Naive thymus-derived CD4-positive, alpha-beta T cell (primary cell): ENCODE measurements around the gene PSMB7. TPM values are rescaled to one million over a fixed set of nuclear protein-coding genes. Genes with fewer than 3 reads are reported as not detected.
A peak's percentile ranks its signal among the peaks of the same experiment; 100 is the strongest.
"Not testable (repeated sequence)": the region's sequence is repeated elsewhere in the genome, so short reads cannot be mapped to it uniquely, and the experiment has no call there.

Experiments
- ATAC-seq: fragments of 150-1000 bp; cut with Tn5 transposase; 2 replicates; pipeline ENCODE4 v1.10.0; 2021; ENCODE audit warnings: mild to moderate bottlenecking, moderate library complexity
- CTCF ChIA-PET: fragments of 350-600 bp; sonication (Branson Sonifier 250); formaldehyde crosslinking; loops from one replicate; lab custom pipeline; 2021; ENCODE audit warnings: antibody characterized with exemption; lab: Charles Lee
- POLR2A ChIA-PET: fragments of 350-600 bp; sonication (Branson Sonifier 250); formaldehyde crosslinking; loops from one replicate; lab custom pipeline; 2021; ENCODE audit warnings: antibody characterized with exemption, inconsistent platforms; lab: Charles Lee
- DNase-seq, 9 donors: peaks; one replicate each; pipeline versions ENCODE4 v3.0.0 to v3.0.0-alpha.2; 2020 to 2022; ENCODE audit warnings: mixed read lengths in 1 of 9
- H3K27ac ChIP-seq: one replicate; pipeline ENCODE4 v1.7.0; 2013; ENCODE audit warnings: mild to moderate bottlenecking, low read depth, low read length, moderate library complexity
- H3K27me3 ChIP-seq, 2 donors: one replicate each; pipeline ENCODE4 v1.7.0; 2013; ENCODE audit warnings: low read length in 2 of 2, mild to moderate bottlenecking in 2 of 2, moderate library complexity in 2 of 2; ENCODE audit not compliant: control insufficient read depth in 2 of 2, insufficient read depth in 2 of 2
- H3K36me3 ChIP-seq, 3 experiments: 1 replicate in 2 of 3; 2 replicates in 1 of 3; pipeline ENCODE4 v1.7.0; 2013; ENCODE audit warnings: low read length in 3 of 3, mild to moderate bottlenecking in 3 of 3, moderate library complexity in 1 of 3; ENCODE audit not compliant: insufficient read depth in 3 of 3, control insufficient read depth in 2 of 3
- H3K4me1 ChIP-seq, 2 donors: one replicate each; pipeline ENCODE4 v1.7.0; 2013; ENCODE audit warnings: low read length in 2 of 2, mild to moderate bottlenecking in 2 of 2, moderate library complexity in 1 of 2; ENCODE audit not compliant: control insufficient read depth in 2 of 2, insufficient read depth in 2 of 2
- H3K4me3 ChIP-seq: 2 replicates; pipeline ENCODE4 v1.7.0; 2013; ENCODE audit warnings: mild to moderate bottlenecking, low read length
- H3K9me3 ChIP-seq, 3 experiments: 1 replicate in 2 of 3; 2 replicates in 1 of 3; pipeline ENCODE4 v1.7.0; 2013; ENCODE audit warnings: low read length in 3 of 3; ENCODE audit not compliant: control insufficient read depth in 2 of 3
- H3K27ac Mint-ChIP-seq, 9 donors: one replicate each; pipeline ENCODE4 v1.8.0; 2020 to 2022; ENCODE audit warnings: mixed read lengths in 9 of 9, mild to moderate bottlenecking in 8 of 9, moderate library complexity in 5 of 9, inconsistent platforms in 2 of 9
- H3K27me3 Mint-ChIP-seq, 5 donors: one replicate each; pipeline ENCODE4 v1.8.0; 2021 to 2022; ENCODE audit warnings: mixed read lengths in 5 of 5, mild to moderate bottlenecking in 1 of 5
- H3K36me3 Mint-ChIP-seq, 5 donors: one replicate each; pipeline ENCODE4 v1.8.0; 2020 to 2022; ENCODE audit warnings: mixed read lengths in 5 of 5, mild to moderate bottlenecking in 3 of 5, inconsistent platforms in 1 of 5
- H3K4me1 Mint-ChIP-seq, 7 donors: one replicate each; pipeline ENCODE4 v1.8.0; 2020 to 2022; ENCODE audit warnings: mixed read lengths in 7 of 7, mild to moderate bottlenecking in 3 of 7, inconsistent platforms in 1 of 7
- H3K4me3 Mint-ChIP-seq, 10 donors: one replicate each; pipeline ENCODE4 v1.8.0; 2020 to 2022; ENCODE audit warnings: mild to moderate bottlenecking in 10 of 10, mixed read lengths in 10 of 10, moderate library complexity in 6 of 10, inconsistent platforms in 2 of 10
- H3K9me3 Mint-ChIP-seq, 11 donors: one replicate each; pipeline ENCODE4 v1.8.0; 2020 to 2022; ENCODE audit warnings: mixed read lengths in 11 of 11, mild to moderate bottlenecking in 4 of 11, inconsistent platforms in 1 of 11, moderate library complexity in 1 of 11
- intact Hi-C, 2 donors: fragments of 100-400 bp; cut with micrococcal nuclease; formaldehyde crosslinking; loops; one replicate each; pipeline ENCODE4 v1.15.1; 2023
- polyA plus RNA-seq, 2 donors: library from polyadenylated mRNA; unstranded; fragments of 300-500 nt; fragmentation: Illumina TruSeq; gene quantifications; one replicate each; pipeline ENCODE4 v1.2.3, GENCODE V29; 2021
- total RNA-seq, 6 experiments: library from RNA in 5 of 6; stranded (reverse) in 5 of 6; gene quantifications; 1 replicate in 5 of 6; 2 replicates in 1 of 6; pipeline ENCODE4 v1.2.3 and lab custom pipeline; 2021 to 2026

The PSMB7 gene
- total and polyA plus RNA-seq, 7 experiments from 2014 or later: 59.4 to 203 (median 73.9) TPM

GRCh38 chr9:124425733-124426132 lies 10.5 kb upstream of the PSMB7 start:
- H3K4me3 Mint-ChIP-seq, POLR2A ChIA-PET, H3K27ac Mint-ChIP-seq, H3K9me3 Mint-ChIP-seq, DNase-seq, H3K36me3 ChIP-seq, H3K27ac ChIP-seq, H3K27me3 ChIP-seq, H3K4me3 ChIP-seq, H3K36me3 Mint-ChIP-seq, H3K4me1 Mint-ChIP-seq, H3K9me3 ChIP-seq, CTCF ChIA-PET, intact Hi-C loops, ATAC-seq, H3K4me1 ChIP-seq: not testable (repeated sequence)
- H3K27me3 Mint-ChIP-seq: peaks cover 0 to 11% (median 5%) of the 10 kb centered on the region in 5 donors

GRCh38 chr9:124423591-124423990 lies 8.3 kb upstream of the PSMB7 start:
- Histone ChIP-seq H3K36me3 (no peaks in the 10 kb centered on the region), H3K27ac (no peak overlapping the region), H3K4me3 (no peak overlapping the region), H3K27me3 (no peaks in the 10 kb centered on the region), H3K4me1 (no peaks in the 10 kb centered on the region), H3K9me3 (no peaks in the 10 kb centered on the region)
- Mint-ChIP-seq H3K4me1 (peaks cover 0 to 8% (median 0%) of the 10 kb centered on the region in 7 donors), H3K36me3 (no peaks in the 10 kb centered on the region), H3K9me3 (no peaks in the 10 kb centered on the region), H3K4me3 (no peak overlapping the region), H3K27me3 (peaks cover 0 to 11% (median 5%) of the 10 kb centered on the region in 5 donors), H3K27ac (no peak overlapping the region)
- ChIA-PET CTCF (no interaction called here), POLR2A (no interaction called here)
- ATAC-seq (no peak), DNase-seq (no peak)
- intact Hi-C loops: no loop called here

- Histone ChIP-seq H3K27me3 (no peaks in the 10 kb centered on the region), H3K27ac (no peak overlapping the region), H3K4me1 (no peaks in the 10 kb centered on the region), H3K4me3 (no peak overlapping the region), H3K36me3 (no peaks in the 10 kb centered on the region), H3K9me3 (no peaks in the 10 kb centered on the region)
- CTCF ChIA-PET: no interaction called here
- no peak for DNase-seq
- no peaks in the 10 kb centered on the region for H3K36me3 Mint-ChIP-seq
- peaks cover 0 to 11% (median 5%) of the 10 kb centered on the region in 5 donors for H3K27me3 Mint-ChIP-seq
- intact Hi-C loops: no loop called here
- H3K27ac Mint-ChIP-seq: no peak overlapping the region
- no peaks in the 10 kb centered on the region for H3K9me3 Mint-ChIP-seq
- peaks cover 0 to 8% (median 0%) of the 10 kb centered on the region in 7 donors for H3K4me1 Mint-ChIP-seq
- H3K4me3 Mint-ChIP-seq: no peak overlapping the region
- no peak for ATAC-seq
- POLR2A ChIA-PET: no interaction called here
These were observed 7.9 kb upstream of the PSMB7 start for GRCh38 chr9:124423155-124423554.

DNA sequence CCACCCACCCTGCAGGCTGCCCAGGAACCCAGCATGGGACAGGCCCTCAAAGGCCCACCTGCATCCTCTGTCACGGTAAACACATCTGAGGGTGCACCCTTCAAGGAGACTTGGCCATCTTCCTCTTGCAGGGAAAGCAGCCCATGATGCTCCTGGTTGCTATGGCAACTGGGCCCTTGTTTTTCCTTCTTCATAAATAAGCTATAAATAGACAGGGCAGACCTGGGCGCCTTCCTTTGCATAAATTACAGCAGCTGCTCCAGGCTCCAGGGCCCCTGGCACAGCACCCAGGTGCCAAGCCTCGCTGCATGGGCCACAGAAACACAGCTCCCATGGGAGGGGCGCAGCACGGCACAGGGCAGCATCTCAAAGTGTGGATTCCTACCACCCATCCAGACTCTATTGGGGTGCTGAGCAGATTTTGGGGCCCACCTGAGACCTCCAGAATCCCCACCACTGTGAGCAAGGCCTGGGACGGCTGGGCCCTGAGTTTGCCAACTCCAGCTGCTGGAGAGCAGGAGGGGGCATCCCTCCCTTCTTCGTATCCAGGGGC lies 5.8 kb upstream of the PSMB7 start:
- Histone ChIP-seq H3K4me1 (no peaks in the 10 kb centered on the region), H3K36me3 (no peaks in the 10 kb centered on the region), H3K27me3 (no peaks in the 10 kb centered on the region), H3K27ac (no peak overlapping the region), H3K4me3 (no peak overlapping the region), H3K9me3 (no peaks in the 10 kb centered on the region)
- Mint-ChIP-seq H3K4me1 (peaks cover 0 to 8% (median 0%) of the 10 kb centered on the region in 7 donors), H3K9me3 (no peaks in the 10 kb centered on the region), H3K4me3 (no peak overlapping the region), H3K27me3 (peaks cover 0 to 11% (median 5%) of the 10 kb centered on the region in 5 donors), H3K27ac (no peak overlapping the region), H3K36me3 (no peaks in the 10 kb centered on the region)
- ATAC-seq: no peak
- ChIA-PET POLR2A (no interaction called here), CTCF (interaction anchor here (4.8 kb wide), 1 partner anchor 115 kb away, joined by 27 read pairs; no protein-coding TSS in a partner anchor)
- peak in 1 of 9 donors; percentile 10 for DNase-seq
- intact Hi-C loops: no loop called here

DNA sequence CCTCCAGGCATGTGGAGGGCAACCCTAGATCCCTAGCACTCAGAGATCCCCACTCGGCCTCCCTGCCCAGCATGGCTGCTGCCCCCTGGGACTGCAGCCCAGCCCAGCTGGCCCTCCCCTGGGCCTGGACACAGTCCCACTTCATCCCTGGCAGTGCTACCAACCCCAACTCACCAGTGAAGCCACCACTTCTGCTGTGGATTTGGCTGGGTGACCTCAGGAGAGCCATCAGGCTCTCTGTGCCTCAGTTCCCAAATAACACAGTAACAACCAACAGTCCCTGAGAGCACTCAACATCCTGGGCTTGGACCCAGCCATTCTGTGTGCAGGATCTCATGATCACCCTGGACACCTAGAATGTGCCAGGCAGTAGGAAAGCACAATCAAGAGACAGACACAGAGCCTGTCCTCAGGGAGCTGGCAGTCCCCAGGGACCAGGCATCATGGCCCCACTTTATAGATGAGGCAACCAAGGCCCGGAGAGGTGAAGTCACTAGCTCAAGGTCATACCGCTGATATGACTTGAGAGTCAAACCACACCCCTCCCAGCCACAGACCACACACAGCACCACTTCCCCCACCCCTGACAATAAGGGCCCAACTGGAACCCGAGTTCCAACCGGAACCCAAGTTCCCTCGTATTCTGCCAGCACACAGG lies 4.7 kb upstream of the PSMB7 start:
- H3K4me3 ChIP-seq: no peak overlapping the region
- H3K27ac ChIP-seq: no peak overlapping the region
- no peaks in the 10 kb centered on the region for H3K27me3 ChIP-seq
- H3K4me3 Mint-ChIP-seq: no peak overlapping the region
- peaks cover 0 to 5% (median 2%) of the 10 kb centered on the region in 11 donors for H3K9me3 Mint-ChIP-seq
- POLR2A ChIA-PET: no interaction called here
- H3K4me1 ChIP-seq: peaks cover 5 to 6% of the 10 kb centered on the region in 2 donors
- ATAC-seq (no peak), DNase-seq (no peak)
- intact Hi-C loops: loop anchor here (1.0 to 10.0 kb wide), 7 partner anchors 116 to 1155 kb away; partner anchors contain the start of genes ARPC5L (in 1 of the 2), GOLGA1 (in 1 of the 2), NR6A1 (in 1 of the 2) and RPL35 (in 1 of the 2)
- peaks cover 0 to 7% (median 2%) of the 10 kb centered on the region in 5 donors for H3K36me3 Mint-ChIP-seq
- no peaks in the 10 kb centered on the region for H3K36me3 ChIP-seq
- peaks cover 6 to 15% (median 8%) of the 10 kb centered on the region in 7 donors for H3K4me1 Mint-ChIP-seq
- peaks cover 0 to 11% (median 5%) of the 10 kb centered on the region in 5 donors for H3K27me3 Mint-ChIP-seq
- H3K27ac Mint-ChIP-seq: peak overlapping the region in 1 of 9 donors; percentile 78
- no peaks in the 10 kb centered on the region for H3K9me3 ChIP-seq
- CTCF ChIA-PET: interaction anchor here (4.8 kb wide), 1 partner anchor 116 kb away, joined by 27 read pairs; no protein-coding TSS in a partner anchor

DNA sequence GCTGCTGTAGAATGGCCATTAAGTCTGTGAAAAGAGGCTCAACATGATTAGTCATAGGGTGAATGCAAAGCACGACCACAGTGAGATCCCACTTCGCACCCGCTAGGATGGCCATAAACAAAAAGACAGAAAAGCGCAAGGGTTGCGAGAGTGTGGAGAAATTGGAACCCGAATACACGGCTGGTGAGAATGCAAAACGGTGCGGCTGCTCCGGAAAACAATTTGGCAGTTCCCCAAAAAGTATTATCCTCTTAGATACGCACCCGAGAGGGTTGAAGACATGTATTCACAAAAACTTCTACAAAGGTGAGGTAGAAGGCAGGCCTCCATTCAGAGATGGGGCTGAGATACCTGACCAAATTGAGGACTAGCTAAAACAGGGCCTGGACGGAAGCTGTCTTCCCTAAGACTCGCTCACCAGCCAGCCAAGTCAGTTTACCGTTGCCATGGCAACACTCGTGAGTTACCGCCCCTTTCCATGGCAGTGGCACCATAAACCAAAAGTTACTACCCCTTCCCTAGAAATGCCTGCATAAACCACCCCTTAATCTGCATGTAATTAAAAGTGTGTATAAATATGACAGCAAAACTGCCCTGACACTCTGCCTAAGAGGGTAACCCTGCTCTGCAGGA lies 726 bp upstream of the PSMB7 start:
- H3K4me1 Mint-ChIP-seq: peaks cover 16 to 41% (median 35%) of the 10 kb centered on the region in 7 donors
- H3K27me3 Mint-ChIP-seq: no peaks in the 10 kb centered on the region
- DNase-seq: no peak
- Histone ChIP-seq H3K9me3 (no peaks in the 10 kb centered on the region), H3K27me3 (no peaks in the 10 kb centered on the region), H3K36me3 (peaks cover 14 to 34% (median 24%) of the 10 kb centered on the region in 3 experiments), H3K4me1 (peaks cover 13 to 18% of the 10 kb centered on the region in 2 donors), H3K4me3 (peak overlapping the region; percentile 75), H3K27ac (no peak overlapping the region)
- intact Hi-C loops: loop anchor here (1.0 to 10.0 kb wide), 8 partner anchors 242 to 1151 kb away; partner anchors contain the start of genes ARPC5L (in 1 of the 2), DENND1A (in 1 of the 2), GOLGA1 (in 1 of the 2) and NR6A1 (in 1 of the 2)
- peak overlapping the region in 8 of 9 donors; percentile 82 to 98 (median 94) for H3K27ac Mint-ChIP-seq
- ChIA-PET POLR2A (no interaction called here), CTCF (interaction anchor here (1.0 kb wide), 1 partner anchor 122 kb away, joined by 3 read pairs; no protein-coding TSS in a partner anchor)
- peak overlapping the region; percentile 93 to 99 (median 97) for H3K4me3 Mint-ChIP-seq
- H3K9me3 Mint-ChIP-seq: peaks cover 0 to 5% (median 2%) of the 10 kb centered on the region in 11 donors
- no peak for ATAC-seq
- peaks cover 9 to 37% (median 20%) of the 10 kb centered on the region in 5 donors for H3K36me3 Mint-ChIP-seq
